SK-N-SH (cell line): Measurements from ENCODE around the gene TNFSF11. TPM values are rescaled to one million over a fixed set of nuclear protein-coding genes. Genes with fewer than 3 reads are reported as not detected.

Experiments
- CTCF ChIA-PET: fragments of 300-600, 350-600 bp; formaldehyde crosslinking; extraction: SDS; loops from one replicate; lab custom pipeline; 2021; lab: Yijun Ruan, JAX
- POLR2A ChIA-PET: fragments of 350-600 bp; sonication (Branson Sonifier 250); formaldehyde crosslinking; extraction: SDS; loops from one replicate; lab custom pipeline; 2020; ENCODE audit warnings: antibody characterized with exemption, inconsistent platforms; lab: Yijun Ruan, JAX
- DNase-seq: peaks from one replicate; pipeline ENCODE4 v3.0.0; 2012
- H2AFZ ChIP-seq: fragments of 200-600 bp; sonication (generic); 2 replicates; pipeline ENCODE4 v1.8.1; 2016; ENCODE audit warnings: antibody characterized with exemption, mild to moderate bottlenecking, low read depth
- H3F3A ChIP-seq: fragments of 200-600 bp; sonication (generic); replicated peaks from 2 replicates; pipeline ENCODE3; 2016; ENCODE audit warnings: antibody characterized with exemption, mild to moderate bottlenecking; ENCODE audit not compliant: insufficient read depth
- H3K27ac ChIP-seq, 2 experiments: fragments of 200-500 bp in 1 of 2; fragments of 200-600 bp in 1 of 2; sonication (Bioruptor generic) in 1 of 2; sonication (generic), shearing (Covaris generic) in 1 of 2; 2 replicates each; pipeline versions ENCODE4 v1.5.1 to v1.6.1; 2014 to 2016; ENCODE audit warnings: low read depth in 2 of 2, inconsistent platforms in 1 of 2, low read length in 1 of 2, mild to moderate bottlenecking in 1 of 2, mixed read lengths in 1 of 2
- H3K27me3 ChIP-seq: fragments of 200-600 bp; sonication (generic), shearing (Covaris generic); 2 replicates; pipeline ENCODE4 v1.6.1; 2016; ENCODE audit warnings: mixed run types; ENCODE audit not compliant: insufficient read depth
- H3K36me3 ChIP-seq, 2 experiments: fragments of 200-500 bp in 1 of 2; fragments of 200-600 bp in 1 of 2; sonication (Bioruptor generic) in 1 of 2; sonication (generic) in 1 of 2; replicated peaks in 1 of 2; 2 replicates each; pipeline versions ENCODE3 to v1.5.1; 2014 to 2016; ENCODE audit warnings: low read length in 1 of 2, mild to moderate bottlenecking in 1 of 2; ENCODE audit not compliant: insufficient read depth in 2 of 2, control insufficient read depth in 1 of 2
- H3K4me1 ChIP-seq, 2 experiments: fragments of 200-500 bp in 1 of 2; fragments of 200-600 bp in 1 of 2; sonication (Bioruptor generic) in 1 of 2; sonication (generic), shearing (Covaris generic) in 1 of 2; 2 replicates each; pipeline versions ENCODE4 v1.5.1 to v1.6.1; 2014 to 2016; ENCODE audit warnings: low read depth in 1 of 2, low read length in 1 of 2, mixed run types in 1 of 2; ENCODE audit not compliant: insufficient read depth in 2 of 2, control insufficient read depth in 1 of 2
- H3K4me2 ChIP-seq: fragments of 200-600 bp; sonication (generic), shearing (Covaris generic); 2 replicates; pipeline ENCODE4 v1.6.1; 2017; ENCODE audit warnings: mixed run types
- H3K4me3 ChIP-seq, 2 experiments: fragments of 200-500 bp in 1 of 2; fragments of 200-600 bp in 1 of 2; sonication (Bioruptor generic) in 1 of 2; sonication (generic), shearing (Covaris generic) in 1 of 2; 2 replicates each; pipeline versions ENCODE4 v1.5.1 to v1.8.1; 2014 to 2016; ENCODE audit warnings: low read depth in 2 of 2, inconsistent platforms in 1 of 2, low read length in 1 of 2, mild to moderate bottlenecking in 1 of 2, mixed read lengths in 1 of 2, moderate library complexity in 1 of 2
- H3K79me2 ChIP-seq: fragments of 200-600 bp; sonication (generic); 2 replicates; pipeline ENCODE4 v1.8.1; 2017; ENCODE audit warnings: mild to moderate bottlenecking; ENCODE audit not compliant: insufficient read depth
- H3K9ac ChIP-seq: fragments of 200-600 bp; sonication (generic); 2 replicates; pipeline ENCODE4 v1.6.1; 2017; ENCODE audit warnings: mixed run types
- H3K9me2 ChIP-seq: fragments of 200-600 bp; sonication (generic); 2 replicates; pipeline ENCODE4 v1.6.1; 2017; ENCODE audit warnings: mixed run types
- H3K9me3 ChIP-seq: fragments of 200-600 bp; sonication (generic); 2 replicates; pipeline ENCODE4 v1.6.1; 2017; ENCODE audit warnings: mixed run types, mild to moderate bottlenecking, moderate library complexity
- H4K20me1 ChIP-seq: fragments of 200-600 bp; sonication (generic); 2 replicates; pipeline ENCODE4 v1.6.1; 2017; ENCODE audit warnings: mild to moderate bottlenecking, mixed run types; ENCODE audit not compliant: insufficient read depth
- ELF1 ChIP-seq: IDR thresholded peaks from 2 replicates; pipeline ENCODE4 v1.4.0; 2012
- EZH2phosphoT487 ChIP-seq: fragments of 200-600 bp; sonication (generic); IDR thresholded peaks from 2 replicates; pipeline ENCODE4 v1.6.1; 2017; ENCODE audit warnings: low read depth, mixed run types, mild to moderate bottlenecking, antibody characterized with exemption, moderate library complexity, borderline replicate concordance
- FOSL2 ChIP-seq: IDR thresholded peaks from 2 replicates; pipeline ENCODE4 v1.4.0; 2012; ENCODE audit warnings: low read depth, mild to moderate bottlenecking, moderate library complexity, borderline replicate concordance
- FOXJ3 ChIP-seq: sonication (generic); formaldehyde crosslinking; IDR thresholded peaks from 2 replicates; pipeline ENCODE4 v1.5.1; 2020; ENCODE audit warnings: mild to moderate bottlenecking, missing genetic modification reagents
- FOXM1 ChIP-seq: IDR thresholded peaks from 2 replicates; pipeline ENCODE4 v1.4.0; 2012; ENCODE audit warnings: low read depth, mild to moderate bottlenecking
- MAX ChIP-seq: IDR thresholded peaks from 2 replicates; pipeline ENCODE4 v1.4.0; 2012; ENCODE audit warnings: low read depth
- MXI1 ChIP-seq: IDR thresholded peaks from 2 replicates; pipeline ENCODE4 v1.6.1; 2012; ENCODE audit warnings: mild to moderate bottlenecking, low read depth, low read length, improper control_type of control experiment
- NRF1 ChIP-seq: IDR thresholded peaks from 2 replicates; pipeline ENCODE4 v1.6.1; 2012; ENCODE audit warnings: low read depth, mild to moderate bottlenecking, low read length
- PBX3 ChIP-seq: IDR thresholded peaks from 2 replicates; pipeline ENCODE4; 2012
- POLR2AphosphoS5 ChIP-seq: IDR thresholded peaks from 2 replicates; pipeline ENCODE4 v1.6.1; 2012; ENCODE audit warnings: low read depth, low read length
- RAD21 ChIP-seq: IDR thresholded peaks from 2 replicates; pipeline ENCODE4 v1.6.1; 2012; ENCODE audit warnings: mild to moderate bottlenecking, low read length
- REST ChIP-seq: IDR thresholded peaks from 2 replicates; pipeline ENCODE4 v1.6.1; 2012; ENCODE audit warnings: mild to moderate bottlenecking, low read depth, low read length, moderate library complexity
- RFX5 ChIP-seq: IDR thresholded peaks from 2 replicates; pipeline ENCODE4 v1.6.1; 2012; ENCODE audit warnings: mild to moderate bottlenecking, improper control_type of control experiment, low read length
- RXRA ChIP-seq: IDR thresholded peaks from 2 replicates; pipeline ENCODE4 v1.4.0; 2012; ENCODE audit warnings: low read depth, mild to moderate bottlenecking, borderline replicate concordance
- SMC3 ChIP-seq: IDR thresholded peaks from 2 replicates; pipeline ENCODE4 v1.6.1; 2012; ENCODE audit warnings: low read depth, low read length, improper control_type of control experiment
- TAF1 ChIP-seq: IDR thresholded peaks from 2 replicates; pipeline ENCODE4 v1.6.1; 2012; ENCODE audit warnings: low read depth, mild to moderate bottlenecking, low read length, moderate library complexity, borderline replicate concordance
- TCF12 ChIP-seq: IDR thresholded peaks from 2 replicates; pipeline ENCODE4 v1.4.0; 2012
- USF1 ChIP-seq: IDR thresholded peaks from 2 replicates; pipeline ENCODE4 v1.4.0; 2012; ENCODE audit warnings: low read depth, borderline replicate concordance
- USF2 ChIP-seq: fragments of 150-350 bp; IDR thresholded peaks from 2 replicates; pipeline ENCODE4 v1.6.1; 2017; ENCODE audit warnings: antibody characterized with exemption, low read length, low read depth, borderline replicate concordance
- YY1 ChIP-seq: IDR thresholded peaks from 2 replicates; pipeline ENCODE4 v1.4.0; 2012; ENCODE audit warnings: low read depth, mild to moderate bottlenecking
- WGBS: methylation state at CpG from one replicate; pipeline ENCODE4 v1.1.6; 2017; ENCODE audit warnings: low lambda C conversion rate; 5-methylcytosine and 5-hydroxymethylcytosine counted together
- polyA plus RNA-seq, 3 experiments: library from polyadenylated mRNA; depleted of rRNA; stranded (reverse); fragments of >200 nt; gene quantifications; 2 replicates each; pipeline ENCODE4 v1.2.3, GENCODE V29; 2012

The TNFSF11 gene
- polyA plus RNA-seq, 1 of the 3 experiments (the other 2 are of a cell fraction) = not detected

GRCh38 chr13:42614436-42615035 lies 40.6 kb downstream of the TNFSF11 start:
- Histone ChIP-seq H3K9me2 (no peaks in the 10 kb centered on the region), H3K27me3 (no peaks in the 10 kb centered on the region; the same call in 1 of the 2 replicates), H3K9ac (no peak overlapping the region), H3K79me2 (no peaks in the 10 kb centered on the region), H3K4me2 (no peak overlapping the region), H3K36me3 (no peaks in the 10 kb centered on the region), H2AFZ (no peak overlapping the region), H3K9me3 (no peaks in the 10 kb centered on the region), H3F3A (no peaks in the 10 kb centered on the region), H4K20me1 (no peaks in the 10 kb centered on the region), H3K27ac (no peak overlapping the region), H3K4me3 (no peak overlapping the region), H3K4me1 (peaks cover 0 to 2% of the 10 kb centered on the region in 2 experiments; a peak in 1 of 4 replicates)
- DNase-seq = no peak
- TF ChIP-seq RFX5 = no peak
- no peak for TF ChIP-seq SMC3
- TF ChIP-seq FOSL2 = no peak
- TF ChIP-seq TCF12 = no peak
- TF ChIP-seq FOXM1 = no peak
- no peak for TF ChIP-seq TAF1
- TF ChIP-seq ELF1 = no peak
- TF ChIP-seq MAX = no peak
- TF ChIP-seq NRF1 = no peak
- TF ChIP-seq YY1 = no peak
- no peak for TF ChIP-seq RAD21
- no peak for TF ChIP-seq USF1
- TF ChIP-seq REST = no peak
- no peak for TF ChIP-seq USF2
- no peak for TF ChIP-seq EZH2phosphoT487
- no peak for TF ChIP-seq RXRA
- TF ChIP-seq FOXJ3 (CRISPR knock-in tag) = no peak
- TF ChIP-seq PBX3 = no peak
- no peak for TF ChIP-seq POLR2AphosphoS5
- TF ChIP-seq MXI1 = no peak
- 18% methylated on average over 3 of the region's 3 CpGs for WGBS
- ChIA-PET CTCF (no interaction called here), POLR2A (no interaction called here)
